HepG2 (cell line): ENCODE data around the gene ARHGAP45. TPM values are rescaled to one million over a fixed set of nuclear protein-coding genes. Genes with fewer than 3 reads are reported as not detected.

ENCODE experiments used
- ATAC-seq: fragments of 200-7000 bp; cut with Tn5 transposase; 3 replicates; pipeline ENCODE4 v1.9.1; 2020; ENCODE audit warnings: mild to moderate bottlenecking, moderate library complexity
- BruUV-seq: library from RNA; stranded (reverse); fragments of 400-500 nt; replicated peaks from 2 replicates; lab custom pipeline; 2021; lab: Mats Ljungman, UMichigan
- CTCF ChIA-PET: fragments of 300-600 bp; formaldehyde crosslinking; extraction: SDS; loops from one replicate; lab custom pipeline; 2021; ENCODE audit warnings: low total read pairs, inconsistent platforms, low intra/inter-chr PET ratio; lab: Yijun Ruan, JAX
- POLR2A ChIA-PET: fragments of 350-600 bp; sonication (Branson Sonifier 250); formaldehyde crosslinking; loops from one replicate; lab custom pipeline; 2020; ENCODE audit warnings: antibody characterized with exemption, inconsistent platforms; lab: Yijun Ruan, JAX
- DNase-seq: peaks from one replicate; pipeline ENCODE4 v3.0.0-alpha.2; 2015; ENCODE audit warnings: low spot score
- FAIRE-seq: peaks from 3 replicates; lab custom pipeline; 2011; peaks lifted over from hg19 to GRCh38; lab: Jason Lieb, UNC
- H2AFZ ChIP-seq: one replicate; pipeline ENCODE4 v1.6.1; 2011; ENCODE audit warnings: low read length, inconsistent platforms
- H3K27ac ChIP-seq: fragments of 300-600 bp; 3 replicates; pipeline ENCODE4 v1.8.0; 2011; ENCODE audit warnings: mixed run types, mild to moderate bottlenecking, mixed read lengths, low read length, inconsistent platforms; ENCODE audit not compliant: insufficient read depth; ENCODE audit errors: extremely low read length
- H3K27me3 ChIP-seq, 2 experiments: fragments of 200-600 bp in 1 of 2; 2 replicates in 1 of 2; 3 replicates in 1 of 2; pipeline versions ENCODE4 v1.6.0 to v1.8.0; 2011; ENCODE audit warnings: low read length in 2 of 2, mild to moderate bottlenecking in 2 of 2, moderate library complexity in 2 of 2, inconsistent platforms in 1 of 2; ENCODE audit not compliant: insufficient read depth in 2 of 2, control insufficient read depth in 1 of 2
- H3K36me3 ChIP-seq, 2 experiments: fragments of 200-600 bp in 1 of 2; replicated peaks in 1 of 2; 2 replicates in 1 of 2; 3 replicates in 1 of 2; pipeline versions ENCODE4 v1.5.1 to v1.8.0; 2011; ENCODE audit warnings: low read length in 2 of 2, inconsistent platforms in 1 of 2; ENCODE audit not compliant: insufficient read depth in 2 of 2, control insufficient read depth in 1 of 2
- H3K4me1 ChIP-seq: 2 replicates; pipeline ENCODE4 v1.5.1; 2012; ENCODE audit warnings: low read length, inconsistent platforms; ENCODE audit not compliant: insufficient read depth
- H3K4me2 ChIP-seq: 2 replicates; pipeline ENCODE4 v1.6.0; 2011; ENCODE audit warnings: low read depth, low read length, inconsistent platforms
- H3K4me3 ChIP-seq, 3 experiments: fragments of 200-600 bp in 1 of 3; sonication (generic), shearing (Covaris generic) in 1 of 3; replicated peaks in 1 of 3; 2 replicates each; pipeline ENCODE4 v1.5.1; 2011 to 2016; ENCODE audit warnings: low read length in 3 of 3, inconsistent platforms in 2 of 3, low read depth in 2 of 3, mild to moderate bottlenecking in 2 of 3, control low read depth in 1 of 3, mixed read lengths in 1 of 3; ENCODE audit not compliant: insufficient read depth in 1 of 3
- H3K79me2 ChIP-seq: one replicate; pipeline ENCODE4 v1.6.1; 2011; ENCODE audit warnings: low read length, inconsistent platforms; ENCODE audit not compliant: insufficient read depth
- H3K9ac ChIP-seq: 2 replicates; pipeline ENCODE4 v1.6.0; 2011; ENCODE audit warnings: mild to moderate bottlenecking, low read depth, low read length, inconsistent platforms; ENCODE audit not compliant: insufficient read depth
- H3K9me3 ChIP-seq: 2 replicates; pipeline ENCODE4 v1.5.1; 2012; ENCODE audit warnings: mild to moderate bottlenecking, low read length
- H4K20me1 ChIP-seq: 2 replicates; pipeline ENCODE4 v1.6.0; 2011; ENCODE audit warnings: inconsistent platforms, mild to moderate bottlenecking, low read length, moderate library complexity; ENCODE audit not compliant: insufficient read depth
- ARID4A ChIP-seq: sonication (generic); formaldehyde crosslinking; IDR thresholded peaks from 2 replicates; pipeline ENCODE4 v1.5.0; 2020; ENCODE audit warnings: mild to moderate bottlenecking, missing genetic modification reagents, borderline replicate concordance
- EP300 ChIP-seq, 3 experiments: sonication (generic) in 1 of 3; formaldehyde crosslinking in 1 of 3; IDR thresholded peaks; 2 replicates each; pipeline versions ENCODE4 v1.5.1 to v1.6.1; 2011 to 2020; ENCODE audit warnings: low read depth in 2 of 3, low read length in 2 of 3, borderline replicate concordance in 1 of 3, improper control_type of control experiment in 1 of 3, mild to moderate bottlenecking in 1 of 3, missing genetic modification reagents in 1 of 3, moderate library complexity in 1 of 3
- EZH2 ChIP-seq: conservative IDR thresholded peaks from 2 replicates; pipeline ENCODE4 v1.6.1; 2012; ENCODE audit warnings: mild to moderate bottlenecking, low read depth, low read length, moderate library complexity
- FOXO4 ChIP-seq: sonication (generic); formaldehyde crosslinking; conservative IDR thresholded peaks from 2 replicates; pipeline ENCODE4 v1.8.1; 2023; ENCODE audit warnings: missing genetic modification reagents
- LBX2 ChIP-seq: sonication (generic); formaldehyde crosslinking; IDR thresholded peaks from 2 replicates; pipeline ENCODE4 v1.5.0; 2020; ENCODE audit warnings: missing genetic modification reagents, mild to moderate bottlenecking, borderline replicate concordance
- MTA3 ChIP-seq: sonication (generic); formaldehyde crosslinking; IDR thresholded peaks from 2 replicates; pipeline ENCODE4 v1.4.0; 2020; ENCODE audit warnings: missing genetic modification reagents
- RFX3 ChIP-seq: IDR thresholded peaks from 2 replicates; pipeline ENCODE4 v1.6.1; 2016; ENCODE audit warnings: missing biosample characterization, missing genetic modification reagents
- ZNF142 ChIP-seq: sonication (generic); formaldehyde crosslinking; IDR thresholded peaks from 2 replicates; pipeline ENCODE4 v1.4.0; 2020; ENCODE audit warnings: missing genetic modification reagents
- ZNF34 ChIP-seq: sonication (generic); formaldehyde crosslinking; IDR thresholded peaks from 2 replicates; pipeline ENCODE4 v1.4.0; 2020; ENCODE audit warnings: mild to moderate bottlenecking, missing genetic modification reagents, borderline replicate concordance
- WGBS: methylation state at CpG from one replicate; pipeline ENCODE4 v1.1.6; 2017; ENCODE audit warnings: low lambda C conversion rate; 5-methylcytosine and 5-hydroxymethylcytosine counted together
- in situ Hi-C: cut with HindIII; loops from 2 replicates; pipeline ENCODE4 v1.10.0; 2017; ENCODE audit warnings: low pct_unique_long_range_greater_than_20kb; ENCODE audit not compliant: extremely low pct_ligation_motif_present
- intact Hi-C: fragments of 100-400 bp; cut with micrococcal nuclease; formaldehyde crosslinking; loops from one replicate; pipeline ENCODE4 v1.10.0; 2022; ENCODE audit not compliant: unreplicated experiment
- polyA plus RNA-seq, 8 experiments: library from polyadenylated mRNA; depleted of rRNA in 3 of 8; stranded (reverse) in 7 of 8; unstranded in 1 of 8; fragments of >200 nt; fragmentation: Illumina TruSeq in 4 of 8; extraction: Trizol in 4 of 8; gene quantifications; 2 replicates each; pipeline versions ENCODE4 v1.2.1 to v1.2.3, GENCODE V29; 2011 to 2016; ENCODE audit warnings: low read depth in 4 of 8, missing spikeins in 1 of 8, mixed read lengths in 1 of 8; ENCODE audit not compliant: insufficient read depth in 1 of 8
- total RNA-seq, 5 experiments: library from RNA; depleted of rRNA; stranded (reverse); fragments of >200 nt; fragmentation: Illumina TruSeq; extraction: Trizol; gene quantifications; 2 replicates each; pipeline ENCODE4 v1.2.3, GENCODE V29; 2016; ENCODE audit warnings: low read depth in 1 of 5

Gene ARHGAP45
- total and polyA plus RNA-seq, 2 of the 13 experiments (the other 11 are each of a cell fraction or from before 2014, with no cell fraction given): 0.84 to 32.0 TPM

GRCh38 chr19:1082928-1083816 is 16.2 kb downstream of the ARHGAP45 start:
- ATAC-seq: no peak; the same call in 1 of the 3 replicates
- peaks cover 9% of the 10 kb centered on the region for H3K4me1 ChIP-seq
- intact Hi-C loops: no loop called here
- H3K4me2 ChIP-seq: no peak overlapping the region
- H3K36me3 ChIP-seq: peaks cover 7% of the 10 kb centered on the region in 2 experiments; a peak in 4 of 5 replicates
- FAIRE-seq: no peak
- H3K27me3 ChIP-seq: no peaks in the 10 kb centered on the region
- no peak overlapping the region for H3K9ac ChIP-seq
- ChIA-PET CTCF (no interaction called here), POLR2A (interaction anchor here (0.9 kb wide), 1 partner anchor 11 kb away, joined by 4 read pairs; no protein-coding TSS in a partner anchor)
- no peaks in the 10 kb centered on the region for H4K20me1 ChIP-seq
- WGBS: 98% methylated on average over 39 of the region's 59 CpGs
- in situ Hi-C loops: no loop called here
- DNase-seq: no peak
- H3K9me3 ChIP-seq: no peaks in the 10 kb centered on the region
- H2AFZ ChIP-seq: no peak overlapping the region
- no peak overlapping the region for H3K4me3 ChIP-seq
- no peak overlapping the region for H3K27ac ChIP-seq
- no peaks in the 10 kb centered on the region for H3K79me2 ChIP-seq
- BruUV-seq: no TSS peak
- TF ChIP-seq ZNF34 (CRISPR knock-in tag) (no peak), LBX2 (CRISPR knock-in tag) (no peak), EZH2 (no peak), ARID4A (no peak), EP300 (IDR thresholded peaks at IDR 0.05; ENCODE audit: low read depth in 2 of 2, low read length in 2 of 2) (no peak), EP300 (CRISPR knock-in tag; IDR thresholded peaks at IDR 0.05; ENCODE audit: borderline replicate concordance) (no peak), MTA3 (CRISPR knock-in tag) (no peak), FOXO4 (CRISPR knock-in tag) (no peak), ZNF142 (no peak), RFX3 (CRISPR knock-in tag) (no peak)
